ENCODE measurements around the gene TMEFF1. TPM values are rescaled to one million over a fixed set of nuclear protein-coding genes. Genes with fewer than 3 reads are reported as not detected.

Gene TMEFF1
- polyA plus RNA-seq, 2 of the 4 experiments (the other 2 are of a cell fraction), result 0.31 to 0.61 TPM

- 93% methylated on average over 5 of the region's 5 CpGs for WGBS (ENCODE audit: missing lambda C conversion rate)
- ChIA-PET CTCF (interaction anchor here (1.1 to 1.2 kb wide), 2 partner anchors 14 to 41 kb away, joined by 3 read pairs; no protein-coding TSS in a partner anchor), POLR2A (no interaction called here)
- H3K4me3 ChIP-seq, result no peak overlapping the region
- no peak overlapping the region for H3K27ac ChIP-seq
- FAIRE-seq, result no peak
- no peak for ATAC-seq
- H3K4me1 ChIP-seq, result 0 out of 3 replicates have a peak, but pooled peaks cover 8% of the 10 kb centered on the region
- H3K9me3 ChIP-seq, result no peaks in the 10 kb centered on the region
- TF ChIP-seq HOXB13 (CRISPR knock-in tag; IDR thresholded peaks at IDR 0.05; ENCODE audit: low read depth), result no peak
- no peak for TF ChIP-seq HOXB5 (CRISPR knock-in tag; IDR thresholded peaks at IDR 0.05)
- H3K4me2 ChIP-seq, result no peak overlapping the region
- DNase-seq (ENCODE audit: low read depth in 1 of 2, low spot score in 1 of 2), result no peak
Observed at GRCh38 chr9:100445903-100446549, 26.9 kb upstream of the TMEFF1 start.

GRCh38 chr9:100447041-100447440 lies 25.9 kb upstream of the TMEFF1 start:
- Histone ChIP-seq H3K27ac (no peak overlapping the region), H3K9me3 (no peaks in the 10 kb centered on the region), H3K4me3 (no peak overlapping the region), H3K4me2 (no peak overlapping the region), H3K4me1 (0 out of 3 replicates have a peak, but pooled peaks cover 8% of the 10 kb centered on the region)
- no peak for ATAC-seq
- CTCF ChIA-PET, result interaction anchor here (0.8 to 1.8 kb wide), 2 partner anchors 9 to 151 kb away, joined by 3 to 8 read pairs; no protein-coding TSS in a partner anchor
- DNase-seq (ENCODE audit: low read depth in 1 of 2, low spot score in 1 of 2), result no peak
- TF ChIP-seq HDAC2 (IDR thresholded peaks at IDR 0.05), result no peak
- no peak for TF ChIP-seq PHF8 (IDR thresholded peaks at IDR 0.05; ENCODE audit: borderline replicate concordance, low read depth)
- POLR2A ChIA-PET, result no interaction called here
- FAIRE-seq, result no peak

- Histone ChIP-seq H3K4me1 (0 out of 3 replicates have a peak, but pooled peaks cover 8% of the 10 kb centered on the region), H3K9me3 (peaks cover 6% of the 10 kb centered on the region; the same call in 1 of the 3 replicates), H3K4me2 (no peak overlapping the region), H3K4me3 (no peak overlapping the region), H3K27ac (no peak overlapping the region)
- ChIA-PET POLR2A (no interaction called here), CTCF (interaction anchor here (1.0 to 2.0 kb wide), 3 partner anchors 9 to 11 kb away, joined by 3 to 11 read pairs (median 8); no protein-coding TSS in a partner anchor)
- WGBS (ENCODE audit: missing lambda C conversion rate), result 97% methylated on average over 2 of the region's 2 CpGs
- DNase-seq (ENCODE audit: low read depth in 1 of 2, low spot score in 1 of 2), result no peak
- no peak for ATAC-seq
- TF ChIP-seq FOSL2 (IDR thresholded peaks at IDR 0.05) (no peak), FOSL2 (CRISPR knock-in tag; IDR thresholded peaks at IDR 0.05) (no peak), ELK1 (IDR thresholded peaks at IDR 0.05; ENCODE audit: low read depth, low read length) (no peak), MAZ (IDR thresholded peaks at IDR 0.05; ENCODE audit: borderline replicate concordance, low read depth, low read length) (no peak), ZNF302 (CRISPR knock-in tag; IDR thresholded peaks at IDR 0.05) (no peak), KDM1A (IDR thresholded peaks at IDR 0.05; ENCODE audit: low read depth) (no peak), POLR2AphosphoS2 (conservative IDR thresholded peaks at IDR 0.05; ENCODE audit: low read length) (no peak), CBX2 (IDR thresholded peaks at IDR 0.05; ENCODE audit: borderline replicate concordance, low read depth) (no peak), PBX3 (IDR thresholded peaks at IDR 0.05) (no peak), HOXB5 (CRISPR knock-in tag; IDR thresholded peaks at IDR 0.05) (no peak), REST (IDR thresholded peaks at IDR 0.05) (no peak), EHF (CRISPR knock-in tag; IDR thresholded peaks at IDR 0.05) (no peak), HES2 (IDR thresholded peaks at IDR 0.05) (no peak), RCOR1 (IDR thresholded peaks at IDR 0.05; ENCODE audit: low read depth, low read length) (no peak), KDM5A (IDR thresholded peaks at IDR 0.05) (no peak), MAX (IDR thresholded peaks at IDR 0.05) (no peak), TP53 (CRISPR knock-in tag; IDR thresholded peaks at IDR 0.05) (no peak)
- FAIRE-seq, result no peak
Observed at GRCh38 chr9:100448266-100448665, 24.7 kb upstream of the TMEFF1 start.
